Cardiac muscle cell (in vitro differentiated cells and primary cell): ENCODE measurements around the gene MT1B. TPM values are rescaled to one million over a fixed set of nuclear protein-coding genes. Genes with fewer than 3 reads are reported as not detected.

Source experiments
- DNase-seq, 2 donors: peaks; one replicate each; pipeline versions ENCODE4 v3.0.0 to v3.0.0-alpha.2; 2010 to 2017; ENCODE audit warnings: low read depth in 1 of 2, low spot score in 1 of 2
- H3K27ac ChIP-seq: fragments of 200-600 bp; sonication (generic); 2 replicates; pipeline ENCODE4 v1.5.1; 2016
- H3K27me3 ChIP-seq: fragments of 200-600 bp; sonication (generic); 2 replicates; pipeline ENCODE4 v1.6.0; 2016; ENCODE audit warnings: control low read depth
- H3K36me3 ChIP-seq: fragments of 200-600 bp; sonication (generic); 2 replicates; pipeline ENCODE4 v1.5.1; 2016; ENCODE audit warnings: control low read depth
- H3K4me1 ChIP-seq: fragments of 200-600 bp; sonication (generic); 2 replicates; pipeline ENCODE4 v1.8.1; 2017; ENCODE audit warnings: low read depth, mild to moderate bottlenecking, mixed run types
- H3K4me3 ChIP-seq: fragments of 200-600 bp; sonication (generic); 2 replicates; pipeline ENCODE4 v1.5.1; 2016; ENCODE audit warnings: mild to moderate bottlenecking
- H3K9me3 ChIP-seq: fragments of 200-600 bp; sonication (generic); 2 replicates; pipeline ENCODE4 v1.5.1; 2017; ENCODE audit warnings: low read depth, mild to moderate bottlenecking, control low read depth
- polyA plus RNA-seq: library from polyadenylated mRNA; unstranded; fragments of >200 nt; fragmentation: Nextera tagmentation; extraction: Ambion mirVana; gene quantifications from 2 replicates; pipeline ENCODE4 v1.2.1, GENCODE V29; 2016
- total RNA-seq: library from RNA; depleted of rRNA; stranded (reverse); fragments of >200 nt; gene quantifications from 2 replicates; pipeline ENCODE4 v1.2.3, GENCODE V29; 2016
- TF ChIP-seq, protein P1 (sequence below): IDR thresholded peaks from 2 replicates; pipeline ENCODE4 v1.5.1; 2012; ENCODE audit warnings: low read depth, mild to moderate bottlenecking, low read length

MT1B gene
- total and polyA plus RNA-seq, 2 experiments from 2014 or later = not detected

DNA sequence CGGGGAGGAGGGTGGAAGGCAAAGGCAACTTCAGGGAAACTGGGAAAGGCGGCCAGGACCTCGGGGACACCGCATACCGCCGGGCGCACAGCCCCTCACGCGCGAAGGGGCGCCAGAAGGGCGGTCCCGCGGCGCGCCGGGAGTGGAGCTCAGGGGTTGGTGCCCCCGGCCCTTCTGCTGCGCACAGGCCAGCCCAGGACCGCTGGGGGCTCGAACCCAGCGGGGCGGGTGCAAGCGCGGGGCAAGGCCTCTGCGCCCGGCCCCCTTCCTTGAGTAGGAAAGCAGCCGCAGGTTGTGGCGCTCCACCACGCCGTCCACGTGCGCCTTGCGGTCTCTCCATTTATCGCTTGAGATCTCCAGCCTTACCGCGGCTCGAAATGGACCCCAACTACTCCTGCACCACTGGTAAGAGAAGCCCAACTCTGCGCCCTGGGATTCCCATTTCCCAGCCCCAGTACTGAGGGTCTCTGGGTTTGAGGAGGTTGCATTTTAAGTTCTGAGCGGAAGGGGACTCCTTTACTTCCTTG, 16.2 kb upstream of the MT1B start:
- Histone ChIP-seq H3K27me3 (peaks cover 100% of the 10 kb centered on the region), H3K4me3 (no peak overlapping the region), H3K36me3 (no peaks in the 10 kb centered on the region), H3K4me1 (no peaks in the 10 kb centered on the region), H3K27ac (no peak overlapping the region), H3K9me3 (no peaks in the 10 kb centered on the region)
- no peak for DNase-seq
- TF ChIP-seq, protein P1, sequence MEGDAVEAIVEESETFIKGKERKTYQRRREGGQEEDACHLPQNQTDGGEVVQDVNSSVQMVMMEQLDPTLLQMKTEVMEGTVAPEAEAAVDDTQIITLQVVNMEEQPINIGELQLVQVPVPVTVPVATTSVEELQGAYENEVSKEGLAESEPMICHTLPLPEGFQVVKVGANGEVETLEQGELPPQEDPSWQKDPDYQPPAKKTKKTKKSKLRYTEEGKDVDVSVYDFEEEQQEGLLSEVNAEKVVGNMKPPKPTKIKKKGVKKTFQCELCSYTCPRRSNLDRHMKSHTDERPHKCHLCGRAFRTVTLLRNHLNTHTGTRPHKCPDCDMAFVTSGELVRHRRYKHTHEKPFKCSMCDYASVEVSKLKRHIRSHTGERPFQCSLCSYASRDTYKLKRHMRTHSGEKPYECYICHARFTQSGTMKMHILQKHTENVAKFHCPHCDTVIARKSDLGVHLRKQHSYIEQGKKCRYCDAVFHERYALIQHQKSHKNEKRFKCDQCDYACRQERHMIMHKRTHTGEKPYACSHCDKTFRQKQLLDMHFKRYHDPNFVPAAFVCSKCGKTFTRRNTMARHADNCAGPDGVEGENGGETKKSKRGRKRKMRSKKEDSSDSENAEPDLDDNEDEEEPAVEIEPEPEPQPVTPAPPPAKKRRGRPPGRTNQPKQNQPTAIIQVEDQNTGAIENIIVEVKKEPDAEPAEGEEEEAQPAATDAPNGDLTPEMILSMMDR = no peak

DNA sequence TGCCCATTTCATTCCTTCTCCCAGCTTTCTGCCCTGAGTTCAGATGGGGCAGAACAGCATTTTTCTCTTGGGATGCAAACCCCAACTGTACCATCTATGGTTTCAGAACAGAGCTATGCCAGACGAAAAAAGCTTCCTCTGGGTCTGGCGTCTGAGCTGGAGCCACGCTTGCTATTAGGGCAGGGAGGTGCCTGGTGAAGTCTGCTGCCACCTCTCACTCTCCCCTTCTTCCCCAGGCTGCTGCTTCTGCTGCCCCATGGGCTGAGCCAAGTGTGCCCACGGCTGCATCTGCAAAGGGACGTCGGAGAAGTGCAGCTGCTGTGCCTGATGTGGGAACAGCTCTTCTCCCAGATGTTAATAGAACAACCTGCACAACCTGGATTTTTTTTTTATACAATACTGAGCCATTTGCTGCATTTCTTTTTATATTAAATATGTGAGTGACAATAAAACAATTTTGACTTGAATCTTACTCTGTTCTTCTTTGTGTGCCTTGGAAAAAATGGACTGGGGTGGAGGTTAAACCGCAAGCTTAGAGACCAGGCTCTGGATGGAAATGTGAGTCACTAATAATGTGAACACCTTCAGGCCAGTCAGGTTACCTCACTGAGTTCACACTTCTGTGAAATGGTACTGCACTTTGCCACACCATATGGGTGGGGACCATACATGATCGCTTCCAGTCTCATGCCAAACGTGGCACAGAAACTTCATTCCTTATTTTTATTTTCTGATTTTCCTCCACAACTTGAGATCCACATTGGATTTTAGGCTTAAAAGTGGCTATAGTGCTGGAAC, 14.9 kb upstream of the MT1B start:
- Histone ChIP-seq H3K36me3 (no peaks in the 10 kb centered on the region), H3K9me3 (no peaks in the 10 kb centered on the region), H3K4me3 (no peak overlapping the region), H3K27me3 (peaks cover 100% of the 10 kb centered on the region), H3K27ac (no peak overlapping the region), H3K4me1 (no peaks in the 10 kb centered on the region)
- DNase-seq = no peak
- TF ChIP-seq, protein P1 = no peak

DNA sequence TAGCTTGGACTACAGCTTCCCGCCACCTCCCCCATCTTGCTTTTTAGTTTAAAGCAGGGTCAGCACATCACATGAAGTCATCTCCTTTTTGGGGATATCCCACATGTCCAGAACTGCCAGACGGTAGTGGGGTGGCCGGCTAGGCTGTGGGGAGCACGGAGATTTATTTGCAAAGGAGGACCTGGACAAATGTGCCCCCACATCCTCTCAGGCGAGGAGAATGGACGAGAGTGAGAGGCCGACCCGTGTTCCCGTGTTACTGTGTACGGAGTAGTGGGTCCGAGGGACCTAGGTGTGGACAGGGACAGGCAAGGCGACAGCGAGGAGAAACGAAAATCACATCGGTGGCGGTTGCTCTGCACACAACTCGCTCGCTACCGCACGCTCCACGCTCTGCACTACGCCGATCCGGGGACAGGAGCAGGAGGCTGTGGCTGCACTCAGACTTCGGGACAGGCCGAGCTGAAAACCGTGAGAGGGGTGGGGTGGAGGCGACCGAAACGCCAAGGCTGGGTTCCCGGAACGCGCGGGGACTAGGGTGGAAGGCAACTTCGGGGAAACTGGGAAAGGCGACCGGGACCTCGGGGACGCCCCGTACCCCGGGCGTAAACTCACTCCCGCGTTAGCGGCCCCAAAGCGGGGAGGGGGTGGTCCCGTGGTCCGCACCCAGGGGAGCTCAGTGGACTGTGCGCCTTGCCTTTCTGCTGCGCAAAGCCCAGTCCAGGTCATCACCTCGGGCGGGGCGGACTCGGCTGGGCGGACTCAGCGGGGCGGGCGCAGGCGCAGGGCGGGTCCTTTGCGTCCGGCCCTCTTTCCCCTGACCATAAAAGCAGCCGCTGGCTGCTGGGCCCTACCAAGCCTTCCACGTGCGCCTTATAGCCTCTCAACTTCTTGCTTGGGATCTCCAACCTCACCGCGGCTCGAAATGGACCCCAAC, 13.6 kb upstream of the MT1B start, which contains the start of gene MT1A:
TSS of gene MT1A (plus strand) at position 853 of the 937 bp plus-strand sequence. CDS start at position 926, 73 bp downstream.
- H3K36me3 ChIP-seq = no peaks in the 10 kb centered on the region
- H3K27ac ChIP-seq = no peak within 1 kb of the TSS
- peak within 1 kb of the TSS; percentile 36 for H3K4me3 ChIP-seq
- no peaks in the 10 kb centered on the region for H3K4me1 ChIP-seq
- no peaks in the 10 kb centered on the region for H3K9me3 ChIP-seq
- DNase-seq = peak; percentile 65 to 69
- peaks cover 100% of the 10 kb centered on the region for H3K27me3 ChIP-seq
- TF ChIP-seq, protein P1 = no peak

DNA sequence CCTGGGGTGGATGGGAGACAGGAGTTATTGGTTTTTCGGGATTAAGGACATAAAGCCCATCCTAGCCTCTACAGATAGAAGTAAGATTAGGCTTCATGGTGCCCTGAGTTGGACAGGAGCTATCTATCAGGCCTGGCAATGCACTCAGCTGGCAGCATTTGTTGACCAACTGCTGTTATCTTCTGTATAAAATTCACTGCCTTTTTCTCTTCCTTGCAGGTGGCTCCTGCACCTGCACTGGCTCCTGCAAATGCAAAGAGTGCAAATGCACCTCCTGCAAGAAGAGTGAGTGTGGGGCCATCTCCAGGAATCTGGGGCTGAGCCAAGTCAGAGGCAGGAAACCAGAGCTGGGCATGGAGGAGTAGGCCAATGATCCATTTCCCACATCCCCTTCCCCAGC, 12.6 kb upstream of the MT1B start:
- no peaks in the 10 kb centered on the region for H3K36me3 ChIP-seq
- no peak overlapping the region for H3K4me3 ChIP-seq
- peaks cover 100% of the 10 kb centered on the region for H3K27me3 ChIP-seq
- TF ChIP-seq, protein P1 = no peak
- H3K9me3 ChIP-seq = no peaks in the 10 kb centered on the region
- no peak overlapping the region for H3K27ac ChIP-seq
- DNase-seq = no peak
- H3K4me1 ChIP-seq = peaks cover 5% of the 10 kb centered on the region

DNA sequence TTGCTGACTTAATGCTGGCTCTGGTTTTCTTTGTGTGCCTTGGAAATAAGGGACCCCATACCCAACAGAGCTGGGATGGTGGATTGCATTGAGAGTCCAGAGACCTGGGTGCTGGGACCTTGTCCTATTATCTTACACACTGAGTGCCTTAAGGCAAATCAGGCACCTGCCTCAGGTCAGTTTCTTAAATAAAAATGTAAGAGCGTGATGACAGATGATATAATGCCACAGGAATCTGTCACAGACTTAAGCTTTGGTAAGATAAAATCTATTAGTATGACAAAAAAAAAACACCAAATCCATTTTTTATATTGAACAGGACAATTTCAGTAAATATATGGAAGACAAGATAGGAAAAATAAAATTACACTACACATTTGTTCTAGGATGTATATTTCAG, 11.6 kb upstream of the MT1B start:
- Histone ChIP-seq H3K4me1 (peaks cover 5% of the 10 kb centered on the region), H3K27ac (no peak overlapping the region), H3K27me3 (peaks cover 100% of the 10 kb centered on the region), H3K9me3 (no peaks in the 10 kb centered on the region), H3K36me3 (no peaks in the 10 kb centered on the region), H3K4me3 (no peak overlapping the region)
- TF ChIP-seq, protein P1 = no peak
- no peak for DNase-seq
